Tibial nerve (tissue), 4 donors: ENCODE measurements around the gene CNTLN. TPM values are rescaled to one million over a fixed set of nuclear protein-coding genes. Genes with fewer than 3 reads are reported as not detected.

ENCODE experiments used
- DNase-seq, 2 donors: peaks; one replicate each; pipeline ENCODE4 v3.0.0-alpha.2; 2019; ENCODE audit warnings: low spot score in 2 of 2
- H3K27ac ChIP-seq, 4 donors: fragments of 200-600 bp; sonication (generic) in 3 of 4; one replicate each; pipeline ENCODE4 v1.5.1; 2017 to 2019; ENCODE audit warnings: mild to moderate bottlenecking in 1 of 4
- H3K27me3 ChIP-seq, 2 donors: fragments of 200-600 bp; sonication (generic) in 1 of 2; one replicate each; pipeline versions ENCODE4 v1.5.1 to v1.6.0; 2017 to 2019
- H3K36me3 ChIP-seq, 3 donors: fragments of 200-600 bp; sonication (generic); one replicate each; pipeline ENCODE4 v1.5.1; 2018 to 2019
- H3K4me1 ChIP-seq, 4 donors: fragments of 200-600 bp; sonication (generic) in 3 of 4; one replicate each; pipeline ENCODE4 v1.5.1; 2017 to 2019
- H3K4me3 ChIP-seq, 4 donors: fragments of 200-600 bp; sonication (generic) in 3 of 4; one replicate each; pipeline ENCODE4 v1.5.1; 2017 to 2019; ENCODE audit warnings: mild to moderate bottlenecking in 1 of 4, moderate library complexity in 1 of 4
- H3K9me3 ChIP-seq, 4 donors: fragments of 200-600 bp; sonication (generic) in 3 of 4; one replicate each; pipeline ENCODE4 v1.5.1; 2017 to 2019
- EP300 ChIP-seq, 2 donors: sonication (generic); formaldehyde crosslinking; IDR thresholded peaks; one replicate each; pipeline ENCODE4 v1.6.1; 2017; ENCODE audit warnings: antibody characterized with exemption in 2 of 2, mild to moderate bottlenecking in 1 of 2
- POLR2A ChIP-seq, 2 donors: fragments of 450-650 bp; IDR thresholded peaks; one replicate each; pipeline ENCODE4 v1.6.1; 2017; ENCODE audit warnings: antibody characterized with exemption in 2 of 2, mild to moderate bottlenecking in 2 of 2, moderate library complexity in 2 of 2
- WGBS, 2 donors: methylation state at CpG; one replicate each; pipeline ENCODE4 v1.1.5; 2018; 5-methylcytosine and 5-hydroxymethylcytosine counted together
- total RNA-seq, 4 donors: library from RNA; depleted of rRNA; stranded (reverse); fragments of >200 nt; gene quantifications; one replicate each; pipeline ENCODE4 v1.1.0, GENCODE V29; 2016
- TF ChIP-seq, protein P1 (sequence below), 5 experiments: fragments of 200-600 bp in 3 of 5; fragments of 450-650 bp in 2 of 5; sonication (generic) in 3 of 5; IDR thresholded peaks; one replicate each; pipeline ENCODE4 v1.5.1; 2016 to 2019; ENCODE audit warnings: antibody characterized with exemption in 5 of 5, mild to moderate bottlenecking in 3 of 5, moderate library complexity in 2 of 5

Gene CNTLN
- total RNA-seq, 4 donors from 2014 or later: 29.7 to 38.1 (median 34.0) TPM

DNA sequence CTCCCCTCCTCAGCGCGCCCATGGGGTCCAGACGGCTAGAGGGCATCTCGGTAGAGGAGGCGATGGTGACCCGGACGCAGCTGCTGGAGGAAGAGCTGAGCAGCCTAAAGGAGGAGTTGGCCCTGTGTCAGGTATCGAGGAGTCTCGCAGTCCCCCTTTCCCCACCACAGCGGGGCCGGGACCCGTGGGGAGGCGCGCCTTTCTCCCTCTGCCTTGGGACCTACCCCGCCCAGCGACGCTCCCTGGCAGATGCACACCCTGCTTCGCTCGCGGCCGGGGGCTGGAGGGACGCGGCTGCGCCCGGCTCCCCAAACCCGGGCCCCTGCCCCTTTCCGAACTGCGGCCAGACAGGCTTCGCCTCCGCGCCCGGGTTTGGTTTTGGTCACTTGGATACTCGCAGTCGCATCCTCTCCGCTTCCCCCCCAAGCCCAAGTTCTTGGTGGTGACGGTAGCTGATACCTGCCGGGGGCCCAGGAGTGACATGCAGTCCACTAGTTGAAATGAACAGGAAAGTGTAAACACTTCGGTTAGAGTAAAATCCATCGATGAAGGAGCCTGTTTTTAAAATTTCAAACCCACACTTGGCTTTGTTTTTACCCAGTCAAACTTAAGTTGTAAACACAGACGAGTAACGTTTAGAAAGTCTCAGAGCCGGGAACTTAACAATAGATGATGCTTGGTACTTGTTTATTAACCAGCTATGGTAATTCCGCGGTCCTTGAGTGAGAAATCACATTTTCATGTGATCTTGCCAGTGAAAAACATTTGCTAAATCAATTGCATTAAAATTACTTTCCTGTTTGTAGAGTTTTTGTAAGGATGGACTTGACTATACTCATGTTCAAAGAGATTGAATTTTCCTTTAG lies 688 bp downstream of the CNTLN start:
- TF ChIP-seq EP300 (IDR thresholded peaks at IDR 0.05) (no peak), POLR2A (IDR thresholded peaks at IDR 0.05) (no peak)
- TF ChIP-seq, protein P1, sequence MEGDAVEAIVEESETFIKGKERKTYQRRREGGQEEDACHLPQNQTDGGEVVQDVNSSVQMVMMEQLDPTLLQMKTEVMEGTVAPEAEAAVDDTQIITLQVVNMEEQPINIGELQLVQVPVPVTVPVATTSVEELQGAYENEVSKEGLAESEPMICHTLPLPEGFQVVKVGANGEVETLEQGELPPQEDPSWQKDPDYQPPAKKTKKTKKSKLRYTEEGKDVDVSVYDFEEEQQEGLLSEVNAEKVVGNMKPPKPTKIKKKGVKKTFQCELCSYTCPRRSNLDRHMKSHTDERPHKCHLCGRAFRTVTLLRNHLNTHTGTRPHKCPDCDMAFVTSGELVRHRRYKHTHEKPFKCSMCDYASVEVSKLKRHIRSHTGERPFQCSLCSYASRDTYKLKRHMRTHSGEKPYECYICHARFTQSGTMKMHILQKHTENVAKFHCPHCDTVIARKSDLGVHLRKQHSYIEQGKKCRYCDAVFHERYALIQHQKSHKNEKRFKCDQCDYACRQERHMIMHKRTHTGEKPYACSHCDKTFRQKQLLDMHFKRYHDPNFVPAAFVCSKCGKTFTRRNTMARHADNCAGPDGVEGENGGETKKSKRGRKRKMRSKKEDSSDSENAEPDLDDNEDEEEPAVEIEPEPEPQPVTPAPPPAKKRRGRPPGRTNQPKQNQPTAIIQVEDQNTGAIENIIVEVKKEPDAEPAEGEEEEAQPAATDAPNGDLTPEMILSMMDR (IDR thresholded peaks at IDR 0.05): no peak
- WGBS, 2 donors: 1 to 2% methylated on average over 17 to 39 of the region's 44 CpGs
- no peaks in the 10 kb centered on the region for H3K9me3 ChIP-seq
- H3K4me3 ChIP-seq: peak overlapping the region; percentile 56 to 85 (median 80)
- no peaks in the 10 kb centered on the region for H3K27me3 ChIP-seq
- H3K4me1 ChIP-seq: peaks cover 0 to 29% (median 0%) of the 10 kb centered on the region in 4 donors
- no peaks in the 10 kb centered on the region for H3K36me3 ChIP-seq
- DNase-seq: peak; percentile 16 to 35
- H3K27ac ChIP-seq: peak overlapping the region; percentile 68 to 91 (median 82)

DNA sequence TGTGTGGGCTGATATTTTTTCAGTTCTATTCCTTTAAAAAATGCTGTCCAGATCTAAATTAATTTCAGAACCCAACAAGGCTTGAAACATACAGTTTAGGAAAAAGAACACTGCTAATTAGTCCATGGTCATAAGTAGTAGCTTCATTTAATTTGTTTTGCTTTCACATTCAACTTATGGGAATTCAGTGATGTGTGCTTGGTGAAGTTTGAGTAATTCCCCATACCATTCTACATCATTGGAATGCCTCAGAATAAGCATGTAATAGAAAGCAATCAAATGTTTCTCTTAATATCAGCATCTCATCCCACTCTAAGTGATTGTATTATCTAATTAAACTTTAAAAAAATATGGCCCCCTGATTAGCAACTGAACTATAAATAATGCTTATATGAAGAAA lies 2.7 kb downstream of the CNTLN start:
- DNase-seq: no peak
- no peak overlapping the region for H3K27ac ChIP-seq
- no peaks in the 10 kb centered on the region for H3K9me3 ChIP-seq
- peaks cover 0 to 29% (median 0%) of the 10 kb centered on the region in 4 donors for H3K4me1 ChIP-seq
- TF ChIP-seq, protein P1 (IDR thresholded peaks at IDR 0.05): no peak
- TF ChIP-seq EP300 (IDR thresholded peaks at IDR 0.05) (no peak), POLR2A (IDR thresholded peaks at IDR 0.05) (no peak)
- H3K36me3 ChIP-seq: no peaks in the 10 kb centered on the region
- no peak overlapping the region for H3K4me3 ChIP-seq
- no peaks in the 10 kb centered on the region for H3K27me3 ChIP-seq

DNA sequence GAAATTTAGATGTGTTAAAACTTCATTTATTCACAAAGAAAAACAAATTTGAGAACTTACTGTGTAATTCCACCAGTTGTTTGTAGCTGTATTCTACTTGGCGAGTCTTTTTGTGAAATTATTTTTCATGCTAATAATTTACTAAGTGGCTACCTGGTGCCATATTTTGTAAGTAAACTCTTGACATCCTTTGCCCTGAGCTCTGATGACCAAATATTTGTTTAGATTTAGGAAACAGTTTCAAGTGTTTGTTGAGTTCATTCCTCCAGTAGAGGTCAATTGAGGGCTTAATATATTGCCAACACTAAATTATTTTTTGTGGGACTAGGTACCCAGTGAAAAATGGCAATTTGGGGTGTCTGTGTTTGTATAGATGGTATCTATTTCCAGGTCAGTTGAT lies 3.7 kb downstream of the CNTLN start:
- no peaks in the 10 kb centered on the region for H3K27me3 ChIP-seq
- no peaks in the 10 kb centered on the region for H3K9me3 ChIP-seq
- H3K27ac ChIP-seq: no peak overlapping the region
- H3K36me3 ChIP-seq: no peaks in the 10 kb centered on the region
- no peak overlapping the region for H3K4me3 ChIP-seq
- DNase-seq: no peak
- 91 to 98% methylated on average over 1 of the region's 1 CpG for WGBS, 2 donors
- peaks cover 0 to 29% (median 0%) of the 10 kb centered on the region in 4 donors for H3K4me1 ChIP-seq
- no peak for TF ChIP-seq POLR2A (IDR thresholded peaks at IDR 0.05)
- no peak for TF ChIP-seq EP300 (IDR thresholded peaks at IDR 0.05)
- TF ChIP-seq, protein P1 (IDR thresholded peaks at IDR 0.05): no peak

DNA sequence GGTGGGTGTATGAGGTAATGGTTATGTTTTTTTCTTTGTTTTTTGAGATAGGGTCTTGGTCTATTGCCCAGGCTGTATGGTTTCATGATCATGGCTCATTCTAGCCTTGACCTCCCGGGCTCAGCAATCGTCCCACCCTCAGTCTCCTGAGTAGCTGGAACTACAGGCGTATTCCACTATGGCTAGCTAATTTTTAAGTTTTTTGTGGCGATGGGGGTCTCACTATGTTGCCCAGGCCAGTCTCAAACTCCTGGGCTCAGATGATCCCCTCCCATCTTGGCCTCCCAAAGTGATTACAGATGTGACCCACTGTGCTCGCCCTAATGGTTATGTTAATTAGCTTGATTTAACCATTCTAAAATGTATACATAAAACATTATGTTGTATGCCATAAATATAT lies 5.6 kb downstream of the CNTLN start:
- TF ChIP-seq POLR2A (IDR thresholded peaks at IDR 0.05): no peak
- TF ChIP-seq, protein P1 (IDR thresholded peaks at IDR 0.05): no peak
- no peak for TF ChIP-seq EP300 (IDR thresholded peaks at IDR 0.05)
- Histone ChIP-seq H3K27ac (no peak overlapping the region), H3K4me1 (peaks cover 0 to 19% (median 0%) of the 10 kb centered on the region in 4 donors), H3K27me3 (no peaks in the 10 kb centered on the region), H3K9me3 (no peaks in the 10 kb centered on the region), H3K36me3 (peaks cover 0 to 17% (median 0%) of the 10 kb centered on the region in 3 donors), H3K4me3 (no peak overlapping the region)
- DNase-seq: no peak
- WGBS, 2 donors: 90 to 91% methylated on average over 5 of the region's 5 CpGs

DNA sequence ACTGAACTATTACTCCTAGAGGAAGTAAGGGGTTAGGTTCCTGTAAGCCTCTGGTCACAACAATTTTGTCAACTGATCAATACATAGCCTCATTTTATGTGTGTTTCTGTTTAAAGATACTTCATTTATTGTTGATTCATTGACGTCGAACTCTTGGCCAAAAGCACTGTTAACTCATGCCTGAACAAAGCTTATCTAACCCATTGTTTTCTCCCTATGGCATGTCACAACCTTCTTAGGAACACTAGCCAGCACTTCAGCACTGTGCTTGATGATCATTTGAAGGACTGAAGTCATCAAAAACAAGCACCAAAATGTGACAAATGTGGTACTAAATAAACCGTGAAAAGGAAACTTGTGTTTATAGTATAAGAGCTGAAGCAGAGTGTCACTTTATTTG lies 13.5 kb downstream of the CNTLN start:
- H3K27ac ChIP-seq: no peak overlapping the region
- H3K4me3 ChIP-seq: no peak overlapping the region
- H3K9me3 ChIP-seq: peaks cover 0 to 11% (median 0%) of the 10 kb centered on the region in 4 donors
- H3K4me1 ChIP-seq: no peaks in the 10 kb centered on the region
- 65 to 78% methylated on average over 3 of the region's 3 CpGs for WGBS, 2 donors
- H3K27me3 ChIP-seq: no peaks in the 10 kb centered on the region
- DNase-seq: no peak
- H3K36me3 ChIP-seq: peaks cover 0 to 62% (median 0%) of the 10 kb centered on the region in 3 donors
- no peak for TF ChIP-seq POLR2A (IDR thresholded peaks at IDR 0.05)
- TF ChIP-seq, protein P1 (IDR thresholded peaks at IDR 0.05): no peak
- TF ChIP-seq EP300 (IDR thresholded peaks at IDR 0.05): no peak
